ENCODE results near the gene SLC8A3. TPM values are rescaled to one million over a fixed set of nuclear protein-coding genes. Genes with fewer than 3 reads are reported as not detected.

The SLC8A3 gene
- total RNA-seq, 3 donors from 2014 or later (not counting 1 experiment from before 2014, with no cell fraction given), result 0.30 to 0.56 (median 0.32) TPM

DNA sequence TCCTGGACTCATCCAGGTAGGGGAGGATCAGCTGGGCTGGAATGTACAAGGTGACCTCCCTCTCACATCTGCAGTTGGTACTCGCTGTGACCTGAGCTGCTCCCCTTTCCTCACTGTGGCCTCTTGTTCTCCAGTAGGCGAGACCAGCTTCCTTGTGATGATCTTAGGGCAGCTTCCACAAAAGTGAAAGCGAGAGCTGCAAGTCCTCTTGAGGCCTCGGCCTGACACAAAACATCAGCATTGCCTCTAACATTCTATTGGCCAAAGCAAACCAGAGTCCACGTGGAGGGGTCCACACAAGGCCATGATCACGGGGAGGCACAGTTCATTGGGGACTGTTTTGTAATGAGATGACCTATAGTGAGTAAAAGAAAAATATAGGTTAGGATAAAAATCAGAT, 182.1 kb downstream of the SLC8A3 start:
- no peaks in the 10 kb centered on the region for H3K9me3 Mint-ChIP-seq
- H3K27me3 ChIP-seq (ENCODE audit: control insufficient read depth, insufficient read depth, low read length), result no peaks in the 10 kb centered on the region
- intact Hi-C loops (cut with micrococcal nuclease), result no loop called here
- WGBS (ENCODE audit: insufficient coverage), result 63% methylated on average over 6 of the region's 6 CpGs
- no peak overlapping the region for H3K4me3 Mint-ChIP-seq
- no peaks in the 10 kb centered on the region for H3K36me3 Mint-ChIP-seq
- H3K27ac Mint-ChIP-seq, result no peak overlapping the region
- TF ChIP-seq, protein P1, sequence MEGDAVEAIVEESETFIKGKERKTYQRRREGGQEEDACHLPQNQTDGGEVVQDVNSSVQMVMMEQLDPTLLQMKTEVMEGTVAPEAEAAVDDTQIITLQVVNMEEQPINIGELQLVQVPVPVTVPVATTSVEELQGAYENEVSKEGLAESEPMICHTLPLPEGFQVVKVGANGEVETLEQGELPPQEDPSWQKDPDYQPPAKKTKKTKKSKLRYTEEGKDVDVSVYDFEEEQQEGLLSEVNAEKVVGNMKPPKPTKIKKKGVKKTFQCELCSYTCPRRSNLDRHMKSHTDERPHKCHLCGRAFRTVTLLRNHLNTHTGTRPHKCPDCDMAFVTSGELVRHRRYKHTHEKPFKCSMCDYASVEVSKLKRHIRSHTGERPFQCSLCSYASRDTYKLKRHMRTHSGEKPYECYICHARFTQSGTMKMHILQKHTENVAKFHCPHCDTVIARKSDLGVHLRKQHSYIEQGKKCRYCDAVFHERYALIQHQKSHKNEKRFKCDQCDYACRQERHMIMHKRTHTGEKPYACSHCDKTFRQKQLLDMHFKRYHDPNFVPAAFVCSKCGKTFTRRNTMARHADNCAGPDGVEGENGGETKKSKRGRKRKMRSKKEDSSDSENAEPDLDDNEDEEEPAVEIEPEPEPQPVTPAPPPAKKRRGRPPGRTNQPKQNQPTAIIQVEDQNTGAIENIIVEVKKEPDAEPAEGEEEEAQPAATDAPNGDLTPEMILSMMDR (IDR thresholded peaks at IDR 0.05), result no peak
- DNase-seq (no peak), ATAC-seq (no peak)
- no peaks in the 10 kb centered on the region for H3K4me1 ChIP-seq (ENCODE audit: control insufficient read depth, insufficient read depth, low read length)
- no peaks in the 10 kb centered on the region for H3K9me3 ChIP-seq (ENCODE audit: control insufficient read depth, insufficient read depth, low read length)
- H3K4me3 ChIP-seq (ENCODE audit: low read length), result no peak overlapping the region
- no peaks in the 10 kb centered on the region for H3K4me1 Mint-ChIP-seq
- no peak overlapping the region for H3K27ac ChIP-seq (ENCODE audit: low read length)
- H3K36me3 ChIP-seq (ENCODE audit: control insufficient read depth, insufficient read depth, low read length), result no peaks in the 10 kb centered on the region
- peaks cover 2 to 6% of the 10 kb centered on the region in 2 donors for H3K27me3 Mint-ChIP-seq (ENCODE audit: low read depth in 2 of 2)

DNA sequence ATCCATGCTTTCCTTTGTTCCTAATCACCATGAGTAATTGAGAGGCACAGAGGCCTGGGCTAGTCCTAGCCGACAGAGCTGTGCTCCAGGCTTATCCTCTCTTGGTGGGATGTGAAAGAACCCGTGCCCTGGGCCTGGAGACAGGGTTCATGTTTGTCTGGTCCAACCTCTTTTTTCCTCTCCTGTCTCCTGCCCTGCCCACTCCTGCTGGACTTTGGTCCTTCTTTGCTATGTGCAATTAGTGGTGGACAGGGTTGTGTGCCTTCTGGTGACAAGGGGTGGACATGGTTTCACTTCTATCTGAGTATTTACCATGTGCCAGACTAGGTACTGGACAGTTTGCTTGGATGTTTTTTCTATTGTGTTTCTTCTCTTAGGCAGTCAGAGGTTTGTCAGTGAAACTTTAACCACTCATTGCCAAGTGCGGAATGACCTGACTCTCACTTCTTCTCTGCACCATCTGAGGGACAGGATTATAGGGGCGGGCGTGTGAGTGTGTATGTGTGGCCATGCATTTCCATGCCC, 183.4 kb downstream of the SLC8A3 start:
- intact Hi-C loops (cut with micrococcal nuclease), result no loop called here
- no peaks in the 10 kb centered on the region for H3K9me3 ChIP-seq (ENCODE audit: control insufficient read depth, insufficient read depth, low read length)
- DNase-seq, result no peak
- Mint-ChIP-seq H3K9me3 (no peaks in the 10 kb centered on the region), H3K27ac (no peak overlapping the region), H3K36me3 (no peaks in the 10 kb centered on the region), H3K4me1 (no peaks in the 10 kb centered on the region), H3K27me3 (ENCODE audit: low read depth in 2 of 2) (peaks cover 0 to 6% of the 10 kb centered on the region in 2 donors), H3K4me3 (no peak overlapping the region)
- TF ChIP-seq, protein P1 (IDR thresholded peaks at IDR 0.05), result no peak
- no peaks in the 10 kb centered on the region for H3K27me3 ChIP-seq (ENCODE audit: control insufficient read depth, insufficient read depth, low read length)
- no peaks in the 10 kb centered on the region for H3K4me1 ChIP-seq (ENCODE audit: control insufficient read depth, insufficient read depth, low read length)
- ATAC-seq, result no peak
- 90% methylated on average over 5 of the region's 5 CpGs for WGBS (ENCODE audit: insufficient coverage)
- no peaks in the 10 kb centered on the region for H3K36me3 ChIP-seq (ENCODE audit: control insufficient read depth, insufficient read depth, low read length)
- H3K4me3 ChIP-seq (ENCODE audit: low read length), result no peak overlapping the region
- no peak overlapping the region for H3K27ac ChIP-seq (ENCODE audit: low read length)

DNA sequence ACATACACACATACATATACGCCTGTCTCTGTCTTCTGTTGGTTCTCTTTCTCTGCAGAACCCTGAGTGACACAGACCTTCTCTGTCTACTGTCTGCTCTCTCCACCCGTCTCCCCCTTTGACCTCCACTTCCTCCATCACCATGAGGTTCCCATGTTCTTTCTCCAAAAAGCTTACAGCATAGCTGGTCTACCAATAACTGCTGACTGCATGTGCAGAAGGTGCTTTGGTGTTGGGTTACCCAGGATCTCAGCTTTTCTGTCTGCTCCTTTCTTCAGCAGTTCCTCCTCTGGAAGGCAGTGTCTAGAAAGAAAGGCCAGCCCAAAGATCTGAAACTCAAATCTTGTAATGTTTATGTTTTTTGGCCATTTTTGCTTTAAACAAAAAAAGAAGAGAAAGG, 184.0 kb downstream of the SLC8A3 start:
- WGBS (ENCODE audit: insufficient coverage), result 67% methylated on average over 2 of the region's 2 CpGs
- Mint-ChIP-seq H3K36me3 (no peaks in the 10 kb centered on the region), H3K4me3 (no peak overlapping the region), H3K27ac (no peak overlapping the region), H3K9me3 (no peaks in the 10 kb centered on the region), H3K27me3 (ENCODE audit: low read depth in 2 of 2) (peaks cover 0 to 6% of the 10 kb centered on the region in 2 donors), H3K4me1 (no peaks in the 10 kb centered on the region)
- Histone ChIP-seq H3K4me3 (ENCODE audit: low read length) (no peak overlapping the region), H3K4me1 (ENCODE audit: control insufficient read depth, insufficient read depth, low read length) (no peaks in the 10 kb centered on the region), H3K9me3 (ENCODE audit: control insufficient read depth, insufficient read depth, low read length) (no peaks in the 10 kb centered on the region), H3K27me3 (ENCODE audit: control insufficient read depth, insufficient read depth, low read length) (no peaks in the 10 kb centered on the region), H3K36me3 (ENCODE audit: control insufficient read depth, insufficient read depth, low read length) (no peaks in the 10 kb centered on the region), H3K27ac (ENCODE audit: low read length) (no peak overlapping the region)
- intact Hi-C loops (cut with micrococcal nuclease), result no loop called here
- ATAC-seq, result no peak
- DNase-seq, result no peak
- TF ChIP-seq, protein P1 (IDR thresholded peaks at IDR 0.05), result no peak

Measured in natural killer cell (primary cell).